Measurements from ENCODE around the gene IFT52.

- no peak for TF ChIP-seq CTCF (conservative IDR thresholded peaks at IDR 0.05; ENCODE audit: low read length)
- no peak for TF ChIP-seq EZH2phosphoT487 (IDR thresholded peaks at IDR 0.05; ENCODE audit: borderline replicate concordance, low read depth, low read length)
These were observed 41.2 kb upstream of the IFT52 start for GRCh38 chr20:43549416-43550065.

Measured in OCI-LY7 (cell line).